SK-N-SH treated with all-trans-retinoic acid at 6 μM for 48 hours (cell line): ENCODE measurements around the gene MAP2.

Source experiments
- ATAC-seq: fragments of 200-7000 bp; cut with Tn5 transposase; 3 replicates; pipeline ENCODE4 v1.9.1; 2020; ENCODE audit warnings: mild to moderate bottlenecking, moderate library complexity
- ARNTL ChIP-seq: fragments of 450-650 bp; formaldehyde crosslinking; IDR thresholded peaks from 2 replicates; pipeline ENCODE4 v1.5.0; 2020; ENCODE audit warnings: low read depth, mild to moderate bottlenecking, moderate library complexity, borderline replicate concordance
- BACH2 ChIP-seq: fragments of 250-450 bp; sonication (Bioruptor Pico); IDR thresholded peaks from 2 replicates; pipeline ENCODE4 v1.9.0; 2021; ENCODE audit warnings: mild to moderate bottlenecking, borderline replicate concordance
- CSDC2 ChIP-seq: fragments of 250-450 bp; sonication (Bioruptor Pico); IDR thresholded peaks from 2 replicates; pipeline ENCODE4 v1.5.0; 2020; ENCODE audit warnings: mild to moderate bottlenecking, moderate library complexity
- ISL1 ChIP-seq: fragments of 250-450 bp; sonication (Bioruptor Pico); IDR thresholded peaks from 2 replicates; pipeline ENCODE4 v2.1.2; 2022; ENCODE audit warnings: mild to moderate bottlenecking, moderate library complexity
- PPARA ChIP-seq: fragments of 250-450 bp; sonication (Bioruptor Pico); IDR thresholded peaks from 2 replicates; pipeline ENCODE4 v1.5.0; 2020; ENCODE audit warnings: mild to moderate bottlenecking, borderline replicate concordance
- RARB ChIP-seq: fragments of 250-450 bp; sonication (Bioruptor Pico); IDR thresholded peaks from 2 replicates; pipeline ENCODE4 v1.8.0; 2021; ENCODE audit warnings: mild to moderate bottlenecking, moderate library complexity
- TCF4 ChIP-seq: fragments of 250-450 bp; sonication (Bioruptor Pico); IDR thresholded peaks from 2 replicates; pipeline ENCODE4 v1.8.0; 2021; ENCODE audit warnings: mild to moderate bottlenecking, moderate library complexity, borderline replicate concordance
- TOX ChIP-seq: fragments of 250-450 bp; sonication (Bioruptor Pico); IDR thresholded peaks from 2 replicates; pipeline ENCODE4 v1.8.0; 2021; ENCODE audit warnings: mild to moderate bottlenecking, moderate library complexity, borderline replicate concordance
- TSHZ2 ChIP-seq: fragments of 250-450 bp; sonication (Bioruptor Pico); IDR thresholded peaks from 2 replicates; pipeline ENCODE4 v1.5.0; 2020; ENCODE audit warnings: mild to moderate bottlenecking, moderate library complexity
- ZC3H10 ChIP-seq: fragments of 250-450 bp; sonication (Bioruptor Pico); IDR thresholded peaks from 2 replicates; pipeline ENCODE4 v1.5.1; 2021; ENCODE audit warnings: mild to moderate bottlenecking, moderate library complexity
- ZFP3 ChIP-seq: fragments of 250-450 bp; sonication (Bioruptor Pico); IDR thresholded peaks from 2 replicates; pipeline ENCODE4 v1.5.0; 2020; ENCODE audit warnings: mild to moderate bottlenecking, moderate library complexity
- ZFP30 ChIP-seq: fragments of 450-650 bp; formaldehyde crosslinking; IDR thresholded peaks from 2 replicates; pipeline ENCODE4 v1.5.0; 2022; ENCODE audit warnings: mild to moderate bottlenecking, moderate library complexity
- ZNF565 ChIP-seq: fragments of 450-650 bp; formaldehyde crosslinking; conservative IDR thresholded peaks from 2 replicates; pipeline ENCODE4 v1.5.0; 2020; ENCODE audit warnings: low read depth, mild to moderate bottlenecking, moderate library complexity
- ZNF70 ChIP-seq: fragments of 450-650 bp; formaldehyde crosslinking; IDR thresholded peaks from 2 replicates; pipeline ENCODE4 v1.5.0; 2020; ENCODE audit warnings: mild to moderate bottlenecking, moderate library complexity
- ZNF8 ChIP-seq: fragments of 450-650 bp; formaldehyde crosslinking; IDR thresholded peaks from 2 replicates; pipeline ENCODE4 v1.5.0; 2020; ENCODE audit warnings: mild to moderate bottlenecking, moderate library complexity
- TF ChIP-seq, protein P1 (sequence below): fragments of 250-450 bp; sonication (Bioruptor Pico); IDR thresholded peaks from 2 replicates; pipeline ENCODE4 v1.5.1; 2020; ENCODE audit warnings: low read depth, mild to moderate bottlenecking, moderate library complexity
- TF ChIP-seq, protein P2 (sequence below): fragments of 250-450 bp; sonication (Bioruptor Pico); IDR thresholded peaks from 2 replicates; pipeline ENCODE4 v1.5.1; 2021; ENCODE audit warnings: mild to moderate bottlenecking, moderate library complexity
- TF ChIP-seq, protein P3 (sequence below): fragments of 250-450 bp; sonication (Bioruptor Pico); IDR thresholded peaks from 2 replicates; pipeline ENCODE4 v1.8.0; 2021; ENCODE audit warnings: low read depth, mild to moderate bottlenecking, moderate library complexity, borderline replicate concordance
- TF ChIP-seq, protein P4 (sequence below): fragments of 250-450 bp; sonication (Bioruptor Pico); IDR thresholded peaks from 2 replicates; pipeline ENCODE4 v1.8.0; 2020; ENCODE audit warnings: mild to moderate bottlenecking, moderate library complexity, borderline replicate concordance

MAP2 gene

GRCh38 chr2:209633911-209634310 lies 210.1 kb downstream of the MAP2 start:
- ATAC-seq, result no peak
- TF ChIP-seq, protein P1, sequence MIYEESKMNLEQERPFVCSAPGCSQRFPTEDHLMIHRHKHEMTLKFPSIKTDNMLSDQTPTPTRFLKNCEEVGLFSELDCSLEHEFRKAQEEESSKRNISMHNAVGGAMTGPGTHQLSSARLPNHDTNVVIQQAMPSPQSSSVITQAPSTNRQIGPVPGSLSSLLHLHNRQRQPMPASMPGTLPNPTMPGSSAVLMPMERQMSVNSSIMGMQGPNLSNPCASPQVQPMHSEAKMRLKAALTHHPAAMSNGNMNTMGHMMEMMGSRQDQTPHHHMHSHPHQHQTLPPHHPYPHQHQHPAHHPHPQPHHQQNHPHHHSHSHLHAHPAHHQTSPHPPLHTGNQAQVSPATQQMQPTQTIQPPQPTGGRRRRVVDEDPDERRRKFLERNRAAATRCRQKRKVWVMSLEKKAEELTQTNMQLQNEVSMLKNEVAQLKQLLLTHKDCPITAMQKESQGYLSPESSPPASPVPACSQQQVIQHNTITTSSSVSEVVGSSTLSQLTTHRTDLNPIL, result no peak
- no peak for TF ChIP-seq ZFP3
- TF ChIP-seq ISL1 (CRISPR knock-in tag), result no peak
- TF ChIP-seq, protein P2, sequence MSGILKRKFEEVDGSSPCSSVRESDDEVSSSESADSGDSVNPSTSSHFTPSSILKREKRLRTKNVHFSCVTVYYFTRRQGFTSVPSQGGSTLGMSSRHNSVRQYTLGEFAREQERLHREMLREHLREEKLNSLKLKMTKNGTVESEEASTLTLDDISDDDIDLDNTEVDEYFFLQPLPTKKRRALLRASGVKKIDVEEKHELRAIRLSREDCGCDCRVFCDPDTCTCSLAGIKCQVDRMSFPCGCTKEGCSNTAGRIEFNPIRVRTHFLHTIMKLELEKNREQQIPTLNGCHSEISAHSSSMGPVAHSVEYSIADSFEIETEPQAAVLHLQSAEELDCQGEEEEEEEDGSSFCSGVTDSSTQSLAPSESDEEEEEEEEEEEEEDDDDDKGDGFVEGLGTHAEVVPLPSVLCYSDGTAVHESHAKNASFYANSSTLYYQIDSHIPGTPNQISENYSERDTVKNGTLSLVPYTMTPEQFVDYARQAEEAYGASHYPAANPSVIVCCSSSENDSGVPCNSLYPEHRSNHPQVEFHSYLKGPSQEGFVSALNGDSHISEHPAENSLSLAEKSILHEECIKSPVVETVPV (CRISPR knock-in tag), result no peak
- no peak for TF ChIP-seq RARB (CRISPR knock-in tag)
- no peak for TF ChIP-seq ZFP30 (CRISPR knock-in tag)
- TF ChIP-seq ZC3H10 (CRISPR knock-in tag), result no peak
- TF ChIP-seq CSDC2, result no peak
- TF ChIP-seq, protein P3, sequence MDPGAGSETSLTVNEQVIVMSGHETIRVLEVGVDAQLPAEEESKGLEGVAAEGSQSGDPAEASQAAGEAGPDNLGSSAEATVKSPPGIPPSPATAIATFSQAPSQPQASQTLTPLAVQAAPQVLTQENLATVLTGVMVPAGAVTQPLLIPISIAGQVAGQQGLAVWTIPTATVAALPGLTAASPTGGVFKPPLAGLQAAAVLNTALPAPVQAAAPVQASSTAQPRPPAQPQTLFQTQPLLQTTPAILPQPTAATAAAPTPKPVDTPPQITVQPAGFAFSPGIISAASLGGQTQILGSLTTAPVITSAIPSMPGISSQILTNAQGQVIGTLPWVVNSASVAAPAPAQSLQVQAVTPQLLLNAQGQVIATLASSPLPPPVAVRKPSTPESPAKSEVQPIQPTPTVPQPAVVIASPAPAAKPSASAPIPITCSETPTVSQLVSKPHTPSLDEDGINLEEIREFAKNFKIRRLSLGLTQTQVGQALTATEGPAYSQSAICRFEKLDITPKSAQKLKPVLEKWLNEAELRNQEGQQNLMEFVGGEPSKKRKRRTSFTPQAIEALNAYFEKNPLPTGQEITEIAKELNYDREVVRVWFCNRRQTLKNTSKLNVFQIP (CRISPR knock-in tag), result no peak
- no peak for TF ChIP-seq TOX
- TF ChIP-seq, protein P4, sequence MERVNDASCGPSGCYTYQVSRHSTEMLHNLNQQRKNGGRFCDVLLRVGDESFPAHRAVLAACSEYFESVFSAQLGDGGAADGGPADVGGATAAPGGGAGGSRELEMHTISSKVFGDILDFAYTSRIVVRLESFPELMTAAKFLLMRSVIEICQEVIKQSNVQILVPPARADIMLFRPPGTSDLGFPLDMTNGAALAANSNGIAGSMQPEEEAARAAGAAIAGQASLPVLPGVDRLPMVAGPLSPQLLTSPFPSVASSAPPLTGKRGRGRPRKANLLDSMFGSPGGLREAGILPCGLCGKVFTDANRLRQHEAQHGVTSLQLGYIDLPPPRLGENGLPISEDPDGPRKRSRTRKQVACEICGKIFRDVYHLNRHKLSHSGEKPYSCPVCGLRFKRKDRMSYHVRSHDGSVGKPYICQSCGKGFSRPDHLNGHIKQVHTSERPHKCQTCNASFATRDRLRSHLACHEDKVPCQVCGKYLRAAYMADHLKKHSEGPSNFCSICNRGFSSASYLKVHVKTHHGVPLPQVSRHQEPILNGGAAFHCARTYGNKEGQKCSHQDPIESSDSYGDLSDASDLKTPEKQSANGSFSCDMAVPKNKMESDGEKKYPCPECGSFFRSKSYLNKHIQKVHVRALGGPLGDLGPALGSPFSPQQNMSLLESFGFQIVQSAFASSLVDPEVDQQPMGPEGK (CRISPR knock-in tag), result no peak
- no peak for TF ChIP-seq ZNF70 (CRISPR knock-in tag)
- TF ChIP-seq TSHZ2 (CRISPR knock-in tag), result no peak
- TF ChIP-seq BACH2 (CRISPR knock-in tag), result no peak
- TF ChIP-seq PPARA (CRISPR knock-in tag), result no peak
- TF ChIP-seq TCF4 (CRISPR knock-in tag), result no peak
- TF ChIP-seq ZNF565 (CRISPR knock-in tag), result no peak
- TF ChIP-seq ARNTL, result no peak

DNA sequence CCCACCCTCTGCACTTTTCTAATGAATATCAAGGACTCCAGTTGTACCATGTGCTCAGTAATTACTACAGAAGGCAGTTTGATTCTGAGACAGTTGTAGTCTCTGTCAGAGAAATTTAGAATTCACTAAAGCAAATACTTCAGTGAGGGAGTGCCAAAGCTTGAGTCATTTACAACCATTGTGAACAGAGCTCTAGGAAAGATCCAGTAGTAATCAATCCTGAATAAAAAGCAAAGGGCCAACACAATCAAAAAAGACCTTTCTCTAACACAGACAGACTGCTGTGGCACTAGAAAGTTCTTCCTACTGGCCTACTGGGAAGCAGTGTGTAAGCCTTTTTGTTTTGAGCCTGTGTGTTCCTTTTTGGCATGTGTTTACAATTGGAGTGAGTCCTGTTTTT lies 212.2 kb downstream of the MAP2 start:
- ATAC-seq, result peak; percentile 19; the same call in 2 of the 3 replicates
- TF ChIP-seq BACH2 (CRISPR knock-in tag) (no peak), ZNF565 (CRISPR knock-in tag) (no peak), TCF4 (CRISPR knock-in tag) (no peak), ISL1 (CRISPR knock-in tag) (no peak), TOX (no peak), ZNF8 (CRISPR knock-in tag) (no peak), ZFP30 (CRISPR knock-in tag) (no peak)

- ATAC-seq, result no peak
- TF ChIP-seq ZNF8 (CRISPR knock-in tag) (no peak), ZNF70 (CRISPR knock-in tag) (no peak), CSDC2 (no peak)
- TF ChIP-seq, all 23 proteins: peak for 0
Measured at GRCh38 chr2:209637293-209637692, 213.4 kb downstream of the MAP2 start.

DNA sequence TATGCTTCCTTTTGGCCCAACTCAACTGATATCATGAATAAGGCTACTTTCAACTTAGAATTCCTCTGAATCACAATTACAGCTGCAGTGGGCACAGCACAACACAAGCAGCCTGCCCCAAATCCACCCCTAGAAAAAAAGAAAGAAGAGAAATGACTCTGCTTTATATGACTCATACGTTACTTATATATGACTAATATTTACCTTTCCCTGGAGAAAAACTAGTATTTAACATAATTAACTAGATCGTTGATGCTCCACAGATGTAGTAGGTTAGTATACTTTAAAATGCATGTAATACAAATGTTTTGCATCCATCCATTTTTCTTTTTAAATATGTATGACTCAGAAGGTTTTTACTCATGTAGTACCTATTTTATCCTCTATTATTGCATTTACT lies 214.5 kb downstream of the MAP2 start:
- peak; percentile 70 for TF ChIP-seq ISL1 (CRISPR knock-in tag)
- no peak for TF ChIP-seq TOX
- ATAC-seq, result peak; percentile 85
